Transverse colon (tissue), 4 donors: ENCODE data around the gene PIGO.

ENCODE experiments used
- EP300 ChIP-seq: sonication (generic); formaldehyde crosslinking; IDR thresholded peaks from one replicate; pipeline ENCODE4 v1.6.1; 2017; ENCODE audit warnings: antibody characterized with exemption, low read depth
- POLR2A ChIP-seq: fragments of 450-650 bp; IDR thresholded peaks from one replicate; pipeline ENCODE4 v1.6.1; 2016; ENCODE audit warnings: antibody characterized with exemption, mild to moderate bottlenecking, moderate library complexity
- POLR2AphosphoS5 ChIP-seq, 3 donors: sonication (generic); formaldehyde crosslinking; IDR thresholded peaks; one replicate each; pipeline ENCODE4 v1.6.1; 2016; ENCODE audit warnings: antibody characterized with exemption in 3 of 3
- TF ChIP-seq, protein P1 (sequence below), 5 experiments: fragments of 200-600 bp in 3 of 5; fragments of 450-650 bp in 2 of 5; sonication (generic) in 3 of 5; IDR thresholded peaks; 1 replicate in 2 of 5; 2 replicates in 3 of 5; pipeline ENCODE4 v1.5.1; 2016 to 2017; ENCODE audit warnings: antibody characterized with exemption in 5 of 5, inconsistent platforms in 3 of 5, mild to moderate bottlenecking in 2 of 5, moderate library complexity in 1 of 5

DNA sequence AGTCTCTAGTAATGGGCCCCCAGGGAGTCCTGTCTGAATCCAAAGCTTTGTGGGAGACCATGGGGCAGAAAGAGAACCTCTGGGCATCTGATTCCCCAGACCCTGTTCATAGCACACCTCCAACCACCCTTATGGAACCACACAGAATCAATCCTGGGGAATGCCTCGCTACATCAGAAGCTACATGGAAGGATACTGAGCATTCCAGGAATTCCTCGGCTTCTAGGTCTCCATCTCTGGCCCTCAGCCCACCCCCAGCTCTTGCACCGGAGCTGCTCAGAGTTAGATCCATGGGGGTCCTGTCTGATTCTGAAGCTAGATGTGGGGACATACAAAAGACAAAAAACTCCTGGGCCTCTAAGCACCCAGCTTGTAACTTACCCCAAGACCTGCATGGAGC lies 52.3 kb downstream of the PIGO start:
- TF ChIP-seq, protein P1, sequence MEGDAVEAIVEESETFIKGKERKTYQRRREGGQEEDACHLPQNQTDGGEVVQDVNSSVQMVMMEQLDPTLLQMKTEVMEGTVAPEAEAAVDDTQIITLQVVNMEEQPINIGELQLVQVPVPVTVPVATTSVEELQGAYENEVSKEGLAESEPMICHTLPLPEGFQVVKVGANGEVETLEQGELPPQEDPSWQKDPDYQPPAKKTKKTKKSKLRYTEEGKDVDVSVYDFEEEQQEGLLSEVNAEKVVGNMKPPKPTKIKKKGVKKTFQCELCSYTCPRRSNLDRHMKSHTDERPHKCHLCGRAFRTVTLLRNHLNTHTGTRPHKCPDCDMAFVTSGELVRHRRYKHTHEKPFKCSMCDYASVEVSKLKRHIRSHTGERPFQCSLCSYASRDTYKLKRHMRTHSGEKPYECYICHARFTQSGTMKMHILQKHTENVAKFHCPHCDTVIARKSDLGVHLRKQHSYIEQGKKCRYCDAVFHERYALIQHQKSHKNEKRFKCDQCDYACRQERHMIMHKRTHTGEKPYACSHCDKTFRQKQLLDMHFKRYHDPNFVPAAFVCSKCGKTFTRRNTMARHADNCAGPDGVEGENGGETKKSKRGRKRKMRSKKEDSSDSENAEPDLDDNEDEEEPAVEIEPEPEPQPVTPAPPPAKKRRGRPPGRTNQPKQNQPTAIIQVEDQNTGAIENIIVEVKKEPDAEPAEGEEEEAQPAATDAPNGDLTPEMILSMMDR (IDR thresholded peaks at IDR 0.05): no peak
- TF ChIP-seq POLR2AphosphoS5 (IDR thresholded peaks at IDR 0.05): no peak
- no peak for TF ChIP-seq EP300
- no peak for TF ChIP-seq POLR2A
